Kidney (tissue), 14 donors: ENCODE results near the gene TUBB4A. TPM values are rescaled to one million over a fixed set of nuclear protein-coding genes. Genes with fewer than 3 reads are reported as not detected.

Experiments used
- DNase-seq, 5 donors: peaks; one replicate each; pipeline ENCODE4 v3.0.0-alpha.2; 2013 to 2020
- FAIRE-seq: peaks from 2 replicates; lab custom pipeline; 2012; peaks lifted over from hg19 to GRCh38; lab: Jason Lieb, UNC
- H3K27ac ChIP-seq, 2 donors: one replicate each; pipeline ENCODE4 v1.7.0; 2013; ENCODE audit warnings: low read depth in 2 of 2, low read length in 2 of 2, inconsistent platforms in 1 of 2
- H3K27me3 ChIP-seq: one replicate; pipeline ENCODE4 v1.7.1; 2013; ENCODE audit warnings: low read length, inconsistent platforms; ENCODE audit not compliant: control insufficient read depth, insufficient read depth
- H3K36me3 ChIP-seq, 3 donors: one replicate each; pipeline versions ENCODE4 v1.7.0 to v1.7.1; 2013; ENCODE audit warnings: low read length in 3 of 3, control low read depth in 1 of 3, inconsistent platforms in 1 of 3; ENCODE audit not compliant: insufficient read depth in 3 of 3, control insufficient read depth in 2 of 3
- H3K4me1 ChIP-seq, 3 donors: one replicate each; pipeline versions ENCODE4 v1.7.0 to v1.7.1; 2013; ENCODE audit warnings: low read length in 3 of 3, inconsistent platforms in 1 of 3, low read depth in 1 of 3; ENCODE audit not compliant: control insufficient read depth in 2 of 3, insufficient read depth in 2 of 3
- H3K4me3 ChIP-seq, 3 donors: one replicate each; pipeline versions ENCODE4 v1.7.0 to v1.8.1; 2013; ENCODE audit warnings: low read length in 3 of 3, control low read depth in 1 of 3, inconsistent platforms in 1 of 3
- H3K9ac ChIP-seq, 3 donors: one replicate each; pipeline versions ENCODE4 v1.7.0 to v1.7.1; 2013; ENCODE audit warnings: low read length in 3 of 3, control low read depth in 1 of 3, inconsistent platforms in 1 of 3
- H3K9me3 ChIP-seq, 3 donors: one replicate each; pipeline versions ENCODE4 v1.7.0 to v1.7.1; 2013; ENCODE audit warnings: low read length in 3 of 3, control low read depth in 1 of 3, inconsistent platforms in 1 of 3; ENCODE audit not compliant: control insufficient read depth in 2 of 3, insufficient read depth in 1 of 3
- CTCF ChIP-seq: IDR thresholded peaks from 3 replicates; pipeline ENCODE4 v1.5.1; 2012; ENCODE audit warnings: mild to moderate bottlenecking, moderate library complexity, borderline replicate concordance; ENCODE audit not compliant: insufficient read depth; ENCODE audit errors: extremely low read depth
- intact Hi-C: fragments of 100-400 bp; cut with DNase I; formaldehyde crosslinking; loops from one replicate; pipeline ENCODE4 v1.11.1; 2022
- polyA plus RNA-seq: library from polyadenylated mRNA; stranded (reverse); fragments of 350-450 nt; fragmentation: Illumina TruSeq; extraction: RNeasy Lipid Tissue Mini Kit (QIAGEN cat#74804); gene quantifications from one replicate; pipeline ENCODE4 v1.2.3, GENCODE V29; 2014; ENCODE audit warnings: low read depth, low replicate concordance; ENCODE audit not compliant: insufficient read depth
- total RNA-seq: library from RNA; stranded (reverse); fragmentation: NEBNext Ultra II Directional; extraction: Animal tissue kit (Norgen Biotek cat#: 25700); gene quantifications from one replicate; pipeline ENCODE4 v1.2.1, GENCODE V29; 2021
- donor health status: control.
- donor health status: control.
- donor health status: control.
- donor health status: control.
- donor health status: control.
- donor health status: DM: yes; HTN: yes; CAD: no.
- donor health status: Normal renal cell carcinoma (clear cell type).

TUBB4A gene
- total and polyA plus RNA-seq, 2 donors from 2014 or later = 4.4 to 11.3 TPM

- Histone ChIP-seq H3K9ac (no peak overlapping the region), H3K4me3 (no peak overlapping the region), H3K4me1 (no peaks in the 10 kb centered on the region), H3K9me3 (no peaks in the 10 kb centered on the region), H3K27ac (no peak overlapping the region), H3K36me3 (no peaks in the 10 kb centered on the region), H3K27me3 (no peaks in the 10 kb centered on the region)
- TF ChIP-seq CTCF = no peak
- FAIRE-seq (no peak), DNase-seq (peak in 1 of 5 donors; percentile 47)
- intact Hi-C loops = no loop called here
Measured at GRCh38 chr19:6524311-6524710, 22.2 kb upstream of the TUBB4A start.

- no peaks in the 10 kb centered on the region for H3K36me3 ChIP-seq
- intact Hi-C loops = no loop called here
Measured at GRCh38 chr19:6522712-6523111, 20.6 kb upstream of the TUBB4A start.

GRCh38 chr19:6521718-6522646, 19.9 kb upstream of the TUBB4A start:
- TF ChIP-seq CTCF = no peak
- no peak for FAIRE-seq
- no peak overlapping the region for H3K27ac ChIP-seq
- H3K4me1 ChIP-seq = peaks cover 0 to 1% (median 0%) of the 10 kb centered on the region in 3 donors
- no peak overlapping the region for H3K9ac ChIP-seq
- peak in 1 of 5 donors; percentile 81 for DNase-seq
- H3K27me3 ChIP-seq = no peaks in the 10 kb centered on the region
- H3K9me3 ChIP-seq = no peaks in the 10 kb centered on the region
- H3K4me3 ChIP-seq = no peak overlapping the region
- no peaks in the 10 kb centered on the region for H3K36me3 ChIP-seq
- intact Hi-C loops = no loop called here

More at GRCh38 chr19:6522712-6523111, 20.6 kb upstream of the TUBB4A start:
- Histone ChIP-seq H3K9ac (no peak overlapping the region), H3K4me1 (no peaks in the 10 kb centered on the region), H3K27ac (no peak overlapping the region), H3K4me3 (no peak overlapping the region), H3K9me3 (no peaks in the 10 kb centered on the region), H3K27me3 (no peaks in the 10 kb centered on the region)
- no peak for TF ChIP-seq CTCF
- DNase-seq (no peak), FAIRE-seq (no peak)
